RWPE1 (cell line): ENCODE data around the gene SNAI3.

Experiments
- CTCF ChIA-PET: fragments of 350-600 bp; sonication (Branson Sonifier 250); formaldehyde crosslinking; extraction: SDS; loops from one replicate; lab custom pipeline; 2021; lab: Yijun Ruan, JAX
- POLR2A ChIA-PET: fragments of 400-600 bp; formaldehyde crosslinking; extraction: SDS; loops from one replicate; lab custom pipeline; 2020; ENCODE audit warnings: antibody characterized with exemption; ENCODE audit not compliant: low non-redundant PET; lab: Yijun Ruan, JAX
- DNase-seq: peaks from one replicate; pipeline ENCODE4 v3.0.0; 2012; ENCODE audit warnings: low spot score
- H3K27ac ChIP-seq: fragments of 450-650 bp; 2 replicates; pipeline ENCODE4 v1.5.1; 2017
- TF ChIP-seq, protein P1 (sequence below): fragments of 450-650 bp; conservative IDR thresholded peaks from 2 replicates; pipeline ENCODE4 v1.5.1; 2017; ENCODE audit warnings: low read depth, mild to moderate bottlenecking

The SNAI3 gene

DNA sequence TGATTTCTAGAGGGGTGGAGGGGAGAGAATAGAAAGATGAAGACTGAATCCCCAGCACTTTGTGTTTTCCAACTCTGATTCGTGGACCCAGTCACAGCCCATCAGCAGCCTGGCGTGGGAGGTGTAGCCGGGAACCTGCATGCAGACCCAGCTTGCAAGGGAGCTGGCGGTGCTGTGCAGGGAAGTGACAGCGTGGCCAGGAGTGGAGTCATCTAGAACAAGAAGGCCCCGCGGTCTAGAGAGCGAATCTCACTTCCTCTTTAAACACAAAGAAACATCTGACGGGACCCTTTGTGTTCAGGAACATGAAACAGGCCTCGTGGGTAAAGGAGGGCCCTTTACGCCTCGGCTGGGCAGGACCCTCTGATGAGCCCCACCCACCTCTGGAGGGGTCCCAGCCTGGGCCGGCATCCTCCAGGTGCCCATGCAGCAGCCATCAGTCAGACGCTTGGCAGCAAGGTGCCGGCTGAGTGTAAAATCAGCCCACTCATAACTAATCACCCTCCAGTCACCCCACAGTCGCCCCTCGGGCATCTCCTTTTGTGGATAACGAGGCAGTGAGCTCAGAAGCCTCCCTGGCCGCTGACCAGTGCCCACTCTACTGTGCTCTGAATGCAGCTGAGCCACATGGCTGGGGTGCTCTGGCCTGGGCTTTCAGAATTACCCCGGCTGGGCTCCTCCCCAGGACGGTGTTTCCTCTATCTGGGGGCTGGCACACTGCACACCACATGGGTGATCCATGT, 4.4 kb downstream of the SNAI3 start:
- TF ChIP-seq, protein P1, sequence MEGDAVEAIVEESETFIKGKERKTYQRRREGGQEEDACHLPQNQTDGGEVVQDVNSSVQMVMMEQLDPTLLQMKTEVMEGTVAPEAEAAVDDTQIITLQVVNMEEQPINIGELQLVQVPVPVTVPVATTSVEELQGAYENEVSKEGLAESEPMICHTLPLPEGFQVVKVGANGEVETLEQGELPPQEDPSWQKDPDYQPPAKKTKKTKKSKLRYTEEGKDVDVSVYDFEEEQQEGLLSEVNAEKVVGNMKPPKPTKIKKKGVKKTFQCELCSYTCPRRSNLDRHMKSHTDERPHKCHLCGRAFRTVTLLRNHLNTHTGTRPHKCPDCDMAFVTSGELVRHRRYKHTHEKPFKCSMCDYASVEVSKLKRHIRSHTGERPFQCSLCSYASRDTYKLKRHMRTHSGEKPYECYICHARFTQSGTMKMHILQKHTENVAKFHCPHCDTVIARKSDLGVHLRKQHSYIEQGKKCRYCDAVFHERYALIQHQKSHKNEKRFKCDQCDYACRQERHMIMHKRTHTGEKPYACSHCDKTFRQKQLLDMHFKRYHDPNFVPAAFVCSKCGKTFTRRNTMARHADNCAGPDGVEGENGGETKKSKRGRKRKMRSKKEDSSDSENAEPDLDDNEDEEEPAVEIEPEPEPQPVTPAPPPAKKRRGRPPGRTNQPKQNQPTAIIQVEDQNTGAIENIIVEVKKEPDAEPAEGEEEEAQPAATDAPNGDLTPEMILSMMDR: no peak
- DNase-seq: no peak
- POLR2A ChIA-PET: no interaction called here
- CTCF ChIA-PET: interaction anchor here (0.8 to 1.5 kb wide), 2 partner anchors 10 to 20 kb away, joined by 4 read pairs; no protein-coding TSS in a partner anchor
- H3K27ac ChIP-seq: no peak overlapping the region

DNA sequence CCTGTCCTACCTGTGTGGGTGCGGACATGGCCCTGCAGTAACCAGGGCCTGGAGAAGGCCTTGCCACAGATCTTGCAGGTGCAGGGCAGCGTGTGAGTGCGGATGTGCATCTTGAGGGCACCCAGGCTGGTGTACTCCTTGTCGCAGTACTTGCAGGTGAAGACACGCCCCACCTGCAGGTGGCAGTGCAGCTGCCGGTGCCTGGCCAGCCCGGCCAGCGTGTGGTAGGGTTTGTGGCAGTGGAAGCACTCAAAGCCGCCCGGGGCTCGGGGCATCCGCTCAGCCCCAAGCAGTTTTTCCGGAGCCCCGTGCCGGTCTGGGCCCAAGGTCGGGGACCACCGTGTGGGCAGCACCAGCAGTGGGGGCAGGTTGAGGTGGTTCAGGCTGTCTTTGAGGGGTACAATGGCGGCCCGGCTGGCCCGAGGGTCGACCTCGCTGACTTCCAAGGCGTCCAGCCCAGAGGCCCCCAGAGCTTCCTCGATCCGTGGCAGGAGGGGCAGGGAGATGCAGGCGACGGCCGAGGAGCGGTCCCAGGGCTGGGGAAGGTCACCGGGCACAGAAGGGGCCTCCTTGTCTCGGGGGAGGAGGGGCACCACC, 5.1 kb downstream of the SNAI3 start:
- no peak for DNase-seq
- no peak overlapping the region for H3K27ac ChIP-seq
- TF ChIP-seq, protein P1: no peak
- ChIA-PET CTCF (interaction anchor here (0.8 to 1.5 kb wide), 3 partner anchors 9 to 74 kb away, joined by 3 to 4 read pairs (median 4); no protein-coding TSS in a partner anchor), POLR2A (no interaction called here)

DNA sequence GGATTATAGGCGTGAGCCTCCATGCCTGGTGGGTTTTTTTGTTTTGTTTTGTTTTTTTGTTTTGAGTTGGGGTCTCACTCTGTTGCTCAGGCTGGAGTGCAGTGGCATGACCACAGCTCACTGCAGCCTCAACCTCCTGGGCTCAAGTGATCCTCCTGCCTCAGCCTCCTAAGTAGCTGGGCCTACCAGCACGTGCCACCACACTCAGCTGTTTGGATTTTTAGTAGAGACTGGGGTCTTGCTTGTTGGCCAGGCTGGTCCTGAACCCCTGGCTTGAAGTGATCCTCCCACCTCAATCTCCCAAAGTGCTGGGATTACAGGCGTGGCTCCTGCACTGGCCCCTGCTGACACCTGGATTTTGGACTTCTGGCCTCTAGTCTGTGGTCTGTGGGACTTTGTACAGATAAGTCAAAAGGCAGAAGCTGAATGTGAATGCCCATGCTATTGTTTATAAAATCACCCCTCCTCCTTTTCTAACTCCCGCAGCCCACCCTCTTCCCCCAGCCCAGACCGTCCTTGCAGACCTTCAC, 5.7 kb downstream of the SNAI3 start:
- CTCF ChIA-PET: interaction anchor here (0.8 to 1.5 kb wide), 3 partner anchors 9 to 74 kb away, joined by 3 to 4 read pairs (median 4); no protein-coding TSS in a partner anchor
- no peak overlapping the region for H3K27ac ChIP-seq
- POLR2A ChIA-PET: interaction anchor here (0.6 kb wide), 1 partner anchor 15 kb away, joined by 3 read pairs; no protein-coding TSS in a partner anchor
- TF ChIP-seq, protein P1: no peak
- no peak for DNase-seq

DNA sequence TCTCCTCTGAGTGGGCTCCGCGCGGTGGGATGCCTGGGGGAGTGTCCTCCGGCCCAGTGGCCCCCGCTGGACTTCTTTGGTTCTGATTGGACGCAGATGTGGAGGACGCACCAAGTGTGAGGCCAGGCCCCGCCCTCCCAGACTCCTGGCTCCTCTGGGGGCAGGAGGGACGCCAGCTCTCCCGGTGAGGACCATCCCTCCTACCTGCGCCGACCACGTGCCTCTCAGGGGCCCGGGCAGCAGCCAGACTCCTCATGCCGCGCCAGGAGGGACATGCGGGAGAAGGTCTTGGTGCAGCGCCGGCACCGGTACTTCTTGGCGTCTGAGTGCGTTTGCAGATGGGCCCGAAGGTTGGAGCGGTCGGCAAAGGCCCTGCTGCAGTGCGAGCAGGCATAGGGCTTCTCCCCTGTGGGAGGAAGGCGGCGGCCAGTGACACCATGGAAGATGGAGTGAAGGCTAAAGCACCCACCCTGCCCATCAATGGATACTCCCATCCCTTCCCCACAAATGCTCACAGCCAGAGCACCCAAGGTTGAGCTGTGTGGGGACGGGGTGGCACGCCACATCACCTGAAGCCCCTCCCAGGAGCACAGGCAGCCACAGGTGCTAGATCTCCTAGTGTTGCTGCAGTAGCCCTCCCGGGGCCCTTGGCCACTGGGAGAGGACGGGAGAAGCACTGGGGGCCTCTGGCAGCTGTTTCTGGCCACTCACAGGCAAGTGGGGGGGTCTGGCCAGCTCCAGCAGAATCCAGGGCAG, 7.9 kb downstream of the SNAI3 start:
- ChIA-PET CTCF (interaction anchor here (0.7 kb wide), 1 partner anchor 235 kb away, joined by 3 read pairs; no protein-coding TSS in a partner anchor), POLR2A (no interaction called here)
- no peak overlapping the region for H3K27ac ChIP-seq
- DNase-seq: no peak
- TF ChIP-seq, protein P1: no peak

DNA sequence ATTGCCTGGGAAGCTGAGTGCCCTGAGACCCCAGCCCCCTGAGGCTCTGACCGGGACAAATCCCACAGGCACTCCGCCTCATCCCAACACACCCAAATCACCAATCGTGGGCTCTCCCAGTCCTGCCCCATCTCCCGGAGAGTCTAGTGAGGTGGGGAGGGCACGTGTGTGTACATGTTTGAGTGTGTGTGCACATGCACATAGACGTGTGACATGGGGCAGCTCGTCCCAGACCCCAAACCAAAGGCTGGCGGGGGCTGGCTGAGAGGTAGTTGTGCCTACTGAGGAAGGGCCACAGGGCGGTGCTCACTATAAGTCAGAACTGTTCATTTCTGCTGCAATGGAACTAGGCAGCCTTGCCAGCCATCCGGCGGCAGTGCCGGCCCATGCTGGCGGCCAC, 8.6 kb downstream of the SNAI3 start:
- DNase-seq: no peak
- ChIA-PET CTCF (no interaction called here), POLR2A (no interaction called here)
- no peak overlapping the region for H3K27ac ChIP-seq
- TF ChIP-seq, protein P1: no peak
